OCI-LY3 (cell line): Measurements from ENCODE around the gene TMEM185A.

Experiments
- CTCF ChIP-seq: fragments of 200-600, 300-600 bp; sonication (generic); IDR thresholded peaks from 2 replicates; pipeline ENCODE4 v1.5.1; 2014; ENCODE audit warnings: antibody characterized with exemption, low read length, low read depth
- EZH2phosphoT487 ChIP-seq: fragments of 200-600 bp; shearing (Covaris generic); IDR thresholded peaks from 2 replicates; pipeline ENCODE4 v1.6.1; 2018; ENCODE audit warnings: antibody characterized with exemption, mixed run types, low read depth

- no peak for TF ChIP-seq CTCF
- TF ChIP-seq EZH2phosphoT487: no peak
Observed at GRCh38 chrX:149628280-149628679, 3.3 kb downstream of the TMEM185A start.
